HCT116 (cell line): Measurements from ENCODE around the gene ERGIC1.

Experiments used
- EZH2phosphoT487 ChIP-seq: fragments of 200-600 bp; IDR thresholded peaks from 2 replicates; pipeline ENCODE4 v1.6.1; 2018; ENCODE audit warnings: antibody characterized with exemption, borderline replicate concordance
- POLR2A ChIP-seq: IDR thresholded peaks from 2 replicates; pipeline ENCODE4 v1.7.0; 2011; ENCODE audit warnings: borderline replicate concordance; ENCODE audit not compliant: insufficient read depth, insufficient read length; ENCODE audit errors: extremely low read depth
- YY1 ChIP-seq: IDR thresholded peaks from 2 replicates; pipeline ENCODE4 v1.6.1; 2011; ENCODE audit warnings: low read length, low read depth, moderate library complexity, mild to moderate bottlenecking; ENCODE audit not compliant: insufficient replicate concordance; ENCODE audit errors: extremely low read depth
- TF ChIP-seq, protein P1 (sequence below): IDR thresholded peaks from 2 replicates; pipeline ENCODE4 v1.6.1; 2012; ENCODE audit warnings: low read depth
- TF ChIP-seq, protein P2 (sequence below), 3 experiments: fragments of 200-600 bp in 1 of 3; sonication (generic) in 1 of 3; IDR thresholded peaks in 2 of 3; conservative IDR thresholded peaks in 1 of 3; 2 replicates each; pipeline ENCODE4 v1.5.1; 2012 to 2017; ENCODE audit warnings: low read depth in 2 of 3, low read length in 2 of 3, antibody characterized with exemption in 1 of 3, borderline replicate concordance in 1 of 3, control low read depth in 1 of 3, mild to moderate bottlenecking in 1 of 3, mixed read lengths in 1 of 3, mixed run types in 1 of 3, moderate library complexity in 1 of 3; ENCODE audit not compliant: insufficient read depth in 1 of 3
- TF ChIP-seq, protein P3 (sequence below): IDR thresholded peaks from 2 replicates; pipeline ENCODE4 v1.6.1; 2012

- TF ChIP-seq YY1 (no peak), EZH2phosphoT487 (no peak), POLR2A (no peak)
- TF ChIP-seq, protein P1, sequence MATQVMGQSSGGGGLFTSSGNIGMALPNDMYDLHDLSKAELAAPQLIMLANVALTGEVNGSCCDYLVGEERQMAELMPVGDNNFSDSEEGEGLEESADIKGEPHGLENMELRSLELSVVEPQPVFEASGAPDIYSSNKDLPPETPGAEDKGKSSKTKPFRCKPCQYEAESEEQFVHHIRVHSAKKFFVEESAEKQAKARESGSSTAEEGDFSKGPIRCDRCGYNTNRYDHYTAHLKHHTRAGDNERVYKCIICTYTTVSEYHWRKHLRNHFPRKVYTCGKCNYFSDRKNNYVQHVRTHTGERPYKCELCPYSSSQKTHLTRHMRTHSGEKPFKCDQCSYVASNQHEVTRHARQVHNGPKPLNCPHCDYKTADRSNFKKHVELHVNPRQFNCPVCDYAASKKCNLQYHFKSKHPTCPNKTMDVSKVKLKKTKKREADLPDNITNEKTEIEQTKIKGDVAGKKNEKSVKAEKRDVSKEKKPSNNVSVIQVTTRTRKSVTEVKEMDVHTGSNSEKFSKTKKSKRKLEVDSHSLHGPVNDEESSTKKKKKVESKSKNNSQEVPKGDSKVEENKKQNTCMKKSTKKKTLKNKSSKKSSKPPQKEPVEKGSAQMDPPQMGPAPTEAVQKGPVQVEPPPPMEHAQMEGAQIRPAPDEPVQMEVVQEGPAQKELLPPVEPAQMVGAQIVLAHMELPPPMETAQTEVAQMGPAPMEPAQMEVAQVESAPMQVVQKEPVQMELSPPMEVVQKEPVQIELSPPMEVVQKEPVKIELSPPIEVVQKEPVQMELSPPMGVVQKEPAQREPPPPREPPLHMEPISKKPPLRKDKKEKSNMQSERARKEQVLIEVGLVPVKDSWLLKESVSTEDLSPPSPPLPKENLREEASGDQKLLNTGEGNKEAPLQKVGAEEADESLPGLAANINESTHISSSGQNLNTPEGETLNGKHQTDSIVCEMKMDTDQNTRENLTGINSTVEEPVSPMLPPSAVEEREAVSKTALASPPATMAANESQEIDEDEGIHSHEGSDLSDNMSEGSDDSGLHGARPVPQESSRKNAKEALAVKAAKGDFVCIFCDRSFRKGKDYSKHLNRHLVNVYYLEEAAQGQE = no peak
- TF ChIP-seq, protein P2, sequence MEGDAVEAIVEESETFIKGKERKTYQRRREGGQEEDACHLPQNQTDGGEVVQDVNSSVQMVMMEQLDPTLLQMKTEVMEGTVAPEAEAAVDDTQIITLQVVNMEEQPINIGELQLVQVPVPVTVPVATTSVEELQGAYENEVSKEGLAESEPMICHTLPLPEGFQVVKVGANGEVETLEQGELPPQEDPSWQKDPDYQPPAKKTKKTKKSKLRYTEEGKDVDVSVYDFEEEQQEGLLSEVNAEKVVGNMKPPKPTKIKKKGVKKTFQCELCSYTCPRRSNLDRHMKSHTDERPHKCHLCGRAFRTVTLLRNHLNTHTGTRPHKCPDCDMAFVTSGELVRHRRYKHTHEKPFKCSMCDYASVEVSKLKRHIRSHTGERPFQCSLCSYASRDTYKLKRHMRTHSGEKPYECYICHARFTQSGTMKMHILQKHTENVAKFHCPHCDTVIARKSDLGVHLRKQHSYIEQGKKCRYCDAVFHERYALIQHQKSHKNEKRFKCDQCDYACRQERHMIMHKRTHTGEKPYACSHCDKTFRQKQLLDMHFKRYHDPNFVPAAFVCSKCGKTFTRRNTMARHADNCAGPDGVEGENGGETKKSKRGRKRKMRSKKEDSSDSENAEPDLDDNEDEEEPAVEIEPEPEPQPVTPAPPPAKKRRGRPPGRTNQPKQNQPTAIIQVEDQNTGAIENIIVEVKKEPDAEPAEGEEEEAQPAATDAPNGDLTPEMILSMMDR (IDR thresholded peaks at IDR 0.05 in 2 of 3, conservative IDR thresholded peaks at IDR 0.05 in 1 of 3; ENCODE audit: borderline replicate concordance in 1 of 3, insufficient read depth in 1 of 3, low read depth in 2 of 3, low read length in 2 of 3) = no peak
- TF ChIP-seq, protein P3, sequence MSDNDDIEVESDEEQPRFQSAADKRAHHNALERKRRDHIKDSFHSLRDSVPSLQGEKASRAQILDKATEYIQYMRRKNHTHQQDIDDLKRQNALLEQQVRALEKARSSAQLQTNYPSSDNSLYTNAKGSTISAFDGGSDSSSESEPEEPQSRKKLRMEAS = no peak
Measured at GRCh38 chr5:172866802-172867748, 33.0 kb downstream of the ERGIC1 start.
